Type B pancreatic cell (in vitro differentiated cells): ENCODE results near the gene CNTNAP2. TPM values are rescaled to one million over a fixed set of nuclear protein-coding genes. Genes with fewer than 3 reads are reported as not detected.

Experiments used
- DNase-seq: peaks from one replicate; pipeline ENCODE4 v3.0.0; 2021; ENCODE audit warnings: mixed read lengths; ENCODE audit not compliant: unreplicated experiment; ENCODE audit errors: extremely low spot score
- H3K27ac Mint-ChIP-seq: 2 replicates; pipeline ENCODE4 v1.8.0; 2021; ENCODE audit warnings: mild to moderate bottlenecking, mixed read lengths
- H3K27me3 Mint-ChIP-seq: 2 replicates; pipeline ENCODE4 v1.8.0; 2021; ENCODE audit warnings: mixed read lengths
- H3K36me3 Mint-ChIP-seq: 2 replicates; pipeline ENCODE4 v1.8.0; 2021; ENCODE audit warnings: mixed read lengths
- H3K4me1 Mint-ChIP-seq: one replicate; pipeline ENCODE4 v1.8.0; 2021; ENCODE audit warnings: mixed read lengths; ENCODE audit not compliant: unreplicated experiment
- H3K4me3 Mint-ChIP-seq: 2 replicates; pipeline ENCODE4 v1.8.0; 2021; ENCODE audit warnings: mild to moderate bottlenecking, mixed read lengths
- H3K9me3 Mint-ChIP-seq: 2 replicates; pipeline ENCODE4 v1.8.0; 2021; ENCODE audit warnings: mixed read lengths
- CTCF ChIP-seq: fragments of 200-600 bp; sonication (generic); conservative IDR thresholded peaks from 2 replicates; pipeline ENCODE4 v1.5.0; 2021; ENCODE audit warnings: antibody characterized with exemption, mild to moderate bottlenecking
- total RNA-seq: library from RNA; stranded (reverse); gene quantifications from 2 replicates; pipeline ENCODE4 v1.2.1, GENCODE V29; 2021; ENCODE audit warnings: low replicate concordance

The CNTNAP2 gene
- total RNA-seq, 1 donor from 2014 or later = 26.8 TPM

- no peaks in the 10 kb centered on the region for H3K9me3 Mint-ChIP-seq
- no peak overlapping the region for H3K27ac Mint-ChIP-seq
- TF ChIP-seq CTCF = no peak
- H3K36me3 Mint-ChIP-seq = no peaks in the 10 kb centered on the region
- H3K4me3 Mint-ChIP-seq = no peak overlapping the region
- H3K27me3 Mint-ChIP-seq = no peaks in the 10 kb centered on the region
- no peak for DNase-seq
- H3K4me1 Mint-ChIP-seq = no peaks in the 10 kb centered on the region
Measured at GRCh38 chr7:147296986-147297385, 1180.4 kb downstream of the CNTNAP2 start.

- Mint-ChIP-seq H3K4me1 (no peaks in the 10 kb centered on the region), H3K4me3 (no peak overlapping the region), H3K27ac (no peak overlapping the region), H3K9me3 (no peaks in the 10 kb centered on the region), H3K36me3 (no peaks in the 10 kb centered on the region), H3K27me3 (no peaks in the 10 kb centered on the region)
- DNase-seq = no peak
- no peak for TF ChIP-seq CTCF
Measured at GRCh38 chr7:147298611-147299043, 1182.0 kb downstream of the CNTNAP2 start.

GRCh38 chr7:147300293-147300692 lies 1183.7 kb downstream of the CNTNAP2 start:
- H3K9me3 Mint-ChIP-seq = no peaks in the 10 kb centered on the region
- no peaks in the 10 kb centered on the region for H3K4me1 Mint-ChIP-seq
- no peaks in the 10 kb centered on the region for H3K27me3 Mint-ChIP-seq
- no peak for TF ChIP-seq CTCF
- H3K27ac Mint-ChIP-seq = no peak overlapping the region
- DNase-seq = no peak
- no peaks in the 10 kb centered on the region for H3K36me3 Mint-ChIP-seq
- no peak overlapping the region for H3K4me3 Mint-ChIP-seq

GRCh38 chr7:147304376-147304775 lies 1187.8 kb downstream of the CNTNAP2 start:
- H3K4me3 Mint-ChIP-seq = no peak overlapping the region
- no peaks in the 10 kb centered on the region for H3K27me3 Mint-ChIP-seq
- no peak for DNase-seq
- H3K4me1 Mint-ChIP-seq = no peaks in the 10 kb centered on the region
- H3K36me3 Mint-ChIP-seq = no peaks in the 10 kb centered on the region
- no peak overlapping the region for H3K27ac Mint-ChIP-seq
- H3K9me3 Mint-ChIP-seq = no peaks in the 10 kb centered on the region
- TF ChIP-seq CTCF = no peak

GRCh38 chr7:147305827-147306226 lies 1189.2 kb downstream of the CNTNAP2 start:
- TF ChIP-seq CTCF = no peak
- Mint-ChIP-seq H3K9me3 (no peaks in the 10 kb centered on the region), H3K36me3 (no peaks in the 10 kb centered on the region), H3K4me1 (peaks cover 1% of the 10 kb centered on the region), H3K27ac (no peak overlapping the region), H3K4me3 (no peak overlapping the region), H3K27me3 (no peaks in the 10 kb centered on the region)
- no peak for DNase-seq

- H3K4me3 Mint-ChIP-seq = no peak overlapping the region
- H3K27me3 Mint-ChIP-seq = no peaks in the 10 kb centered on the region
- H3K9me3 Mint-ChIP-seq = no peaks in the 10 kb centered on the region
- H3K4me1 Mint-ChIP-seq = peaks cover 6% of the 10 kb centered on the region
- DNase-seq = no peak
- H3K27ac Mint-ChIP-seq = no peak overlapping the region
- no peak for TF ChIP-seq CTCF
- no peaks in the 10 kb centered on the region for H3K36me3 Mint-ChIP-seq
Measured at GRCh38 chr7:147308539-147308938, 1191.9 kb downstream of the CNTNAP2 start.
